Measurements from ENCODE around the gene TSC22D4. TPM values are rescaled to one million over a fixed set of nuclear protein-coding genes. Genes with fewer than 3 reads are reported as not detected.

Gene TSC22D4
- total RNA-seq, 4 donors from 2014 or later, result 29.2 to 65.0 (median 33.7) TPM

GRCh38 chr7:100472121-100472851 lies 6.7 kb downstream of the TSC22D4 start:
- intact Hi-C loops (cut with DNase I), result loop anchor here (10.0 kb wide), 1 partner anchor 223 kb away; the partner anchor contains the start of gene GIGYF1
- Histone ChIP-seq H3K9me3 (no peaks in the 10 kb centered on the region), H3K27me3 (no peaks in the 10 kb centered on the region), H3K4me1 (peaks cover 41 to 89% (median 44%) of the 10 kb centered on the region in 3 donors), H3K36me3 (peaks cover 2 to 77% (median 10%) of the 10 kb centered on the region in 3 donors), H3K4me3 (peak overlapping the region in 1 of 4 donors; percentile 2), H3K27ac (peak overlapping the region; percentile 50 to 66 (median 59))
- 46 to 53% methylated on average over 7 to 11 of the region's 16 CpGs for WGBS, 2 donors
- DNase-seq, result no peak
- TF ChIP-seq POLR2A (IDR thresholded peaks at IDR 0.05), result no peak
- no peak for TF ChIP-seq CTCF (IDR thresholded peaks at IDR 0.05)

- Histone ChIP-seq H3K27ac (no peak overlapping the region), H3K36me3 (peaks cover 6 to 86% (median 11%) of the 10 kb centered on the region in 3 donors), H3K4me1 (peaks cover 34 to 86% (median 40%) of the 10 kb centered on the region in 3 donors), H3K4me3 (no peak overlapping the region), H3K27me3 (no peaks in the 10 kb centered on the region), H3K9me3 (no peaks in the 10 kb centered on the region)
- WGBS, 2 donors, result no CpG with 5 or more reads among the region's 4 CpGs
- intact Hi-C loops (cut with DNase I), result loop anchor here (10.0 kb wide), 1 partner anchor 224 kb away; the partner anchor contains the start of gene GIGYF1
- no peak for DNase-seq
- TF ChIP-seq POLR2A (IDR thresholded peaks at IDR 0.05) (no peak), CTCF (IDR thresholded peaks at IDR 0.05) (no peak)
Observed at GRCh38 chr7:100471021-100471420, 8.0 kb downstream of the TSC22D4 start.

- peaks cover 6 to 85% (median 11%) of the 10 kb centered on the region in 3 donors for H3K36me3 ChIP-seq
- no peaks in the 10 kb centered on the region for H3K27me3 ChIP-seq
- H3K27ac ChIP-seq, result peak overlapping the region in 2 of 4 donors; percentile 42 to 45
- peak; percentile 84 to 99 (median 96) for TF ChIP-seq CTCF (IDR thresholded peaks at IDR 0.05)
- TF ChIP-seq POLR2A (IDR thresholded peaks at IDR 0.05), result no peak
- no peaks in the 10 kb centered on the region for H3K9me3 ChIP-seq
- 19 to 23% methylated on average over 8 to 10 of the region's 13 CpGs for WGBS, 2 donors
- H3K4me3 ChIP-seq, result no peak overlapping the region
- peaks cover 30 to 82% (median 36%) of the 10 kb centered on the region in 3 donors for H3K4me1 ChIP-seq
- intact Hi-C loops (cut with DNase I), result loop anchor here (1.0 to 10.0 kb wide), 2 partner anchors 91 to 225 kb away; partner anchors contain the start of gene GIGYF1
- DNase-seq, result no peak
Observed at GRCh38 chr7:100469227-100470044, 9.6 kb downstream of the TSC22D4 start.

- TF ChIP-seq CTCF (IDR thresholded peaks at IDR 0.05), result no peak
- TF ChIP-seq POLR2A (IDR thresholded peaks at IDR 0.05), result no peak
- WGBS, 2 donors, result 77 to 83% methylated on average over 1 to 9 of the region's 22 CpGs
- Histone ChIP-seq H3K27ac (peak overlapping the region in 1 of 4 donors; percentile 29), H3K9me3 (no peaks in the 10 kb centered on the region), H3K4me3 (no peak overlapping the region), H3K4me1 (peaks cover 23 to 72% (median 26%) of the 10 kb centered on the region in 3 donors), H3K27me3 (no peaks in the 10 kb centered on the region), H3K36me3 (peaks cover 6 to 75% (median 7%) of the 10 kb centered on the region in 3 donors)
- intact Hi-C loops (cut with DNase I), result no loop called here
- no peak for DNase-seq
Observed at GRCh38 chr7:100467638-100468373, 11.2 kb downstream of the TSC22D4 start.

All from esophagus squamous epithelium (tissue), 5 donors.